ENCODE results near the gene COMMD8.
"Not testable (repeated sequence)": the region's sequence is repeated elsewhere in the genome, so short reads cannot be mapped to it uniquely, and the experiment has no call there.

Gene COMMD8

GRCh38 chr4:47463235-47463956 is at the start of gene COMMD8:
Gene COMMD8, minus strand, starts transcription at chr4:47463702. Its CDS starts 51 bp downstream, at chr4:47463651.
- peak; percentile 83 for DNase-seq (ENCODE audit: low spot score)

- peak; percentile 26 for DNase-seq (ENCODE audit: low spot score)
Measured at GRCh38 chr4:47510506-47511143, 47.1 kb upstream of the COMMD8 start.

- no peak for DNase-seq (ENCODE audit: low spot score)
Measured at GRCh38 chr4:47505666-47506065, 42.2 kb upstream of the COMMD8 start.

- no peak for DNase-seq (ENCODE audit: low spot score)
Measured at GRCh38 chr4:47505147-47505546, 41.6 kb upstream of the COMMD8 start.

GRCh38 chr4:47500776-47501175 is 37.3 kb upstream of the COMMD8 start:
- no peak for DNase-seq (ENCODE audit: low spot score)

- DNase-seq (ENCODE audit: low spot score) = no peak
Measured at GRCh38 chr4:47499700-47500099, 36.2 kb upstream of the COMMD8 start.

GRCh38 chr4:47498899-47499298 is 35.4 kb upstream of the COMMD8 start:
- DNase-seq (ENCODE audit: low spot score) = no peak

GRCh38 chr4:47494124-47494430 is 30.6 kb upstream of the COMMD8 start:
- no peak for DNase-seq (ENCODE audit: low spot score)

- no peak for DNase-seq (ENCODE audit: low spot score)
Measured at GRCh38 chr4:47493238-47494123, 30.0 kb upstream of the COMMD8 start.

- DNase-seq (ENCODE audit: low spot score) = no peak
Measured at GRCh38 chr4:47490550-47490949, 27.0 kb upstream of the COMMD8 start.

- no peak for DNase-seq (ENCODE audit: low spot score)
Measured at GRCh38 chr4:47488706-47489105, 25.2 kb upstream of the COMMD8 start.

GRCh38 chr4:47486727-47487126 is 23.2 kb upstream of the COMMD8 start:
- not testable (repeated sequence) for DNase-seq (ENCODE audit: low spot score)

GRCh38 chr4:47486231-47486673 is 22.8 kb upstream of the COMMD8 start:
- no peak for DNase-seq (ENCODE audit: low spot score)

GRCh38 chr4:47485768-47486167 is 22.3 kb upstream of the COMMD8 start:
- DNase-seq (ENCODE audit: low spot score) = no peak

- DNase-seq (ENCODE audit: low spot score) = peak; percentile 65
Measured at GRCh38 chr4:47485047-47485692, 21.7 kb upstream of the COMMD8 start, which contains the start of gene ATP10D. Gene ATP10D, plus strand, starts transcription at chr4:47485275. Its CDS starts 27,266 bp downstream, at chr4:47512541.

- DNase-seq (ENCODE audit: low spot score) = no peak
Measured at GRCh38 chr4:47484168-47484567, 20.7 kb upstream of the COMMD8 start.

GRCh38 chr4:47483745-47484144 is 20.2 kb upstream of the COMMD8 start:
- no peak for DNase-seq (ENCODE audit: low spot score)

- DNase-seq (ENCODE audit: low spot score) = no peak
Measured at GRCh38 chr4:47482326-47482725, 18.8 kb upstream of the COMMD8 start.

GRCh38 chr4:47478804-47479203 is 15.3 kb upstream of the COMMD8 start:
- no peak for DNase-seq (ENCODE audit: low spot score)

GRCh38 chr4:47475411-47475810 is 11.9 kb upstream of the COMMD8 start:
- DNase-seq (ENCODE audit: low spot score) = no peak

GRCh38 chr4:47474799-47475198 is 11.3 kb upstream of the COMMD8 start:
- DNase-seq (ENCODE audit: low spot score) = no peak

- DNase-seq (ENCODE audit: low spot score) = no peak
Measured at GRCh38 chr4:47473141-47473750, 9.7 kb upstream of the COMMD8 start.

Data from COLO829 (cell line).